GM21423 (cell line): ENCODE data around the gene MBLAC2.

Source experiments
- ATAC-seq: cut with Tn5 transposase; IDR thresholded peaks from one replicate; pipeline ENCODE4 v1.9.1; 2021; ENCODE audit warnings: mild to moderate bottlenecking, moderate library complexity; ENCODE audit not compliant: unreplicated experiment

MBLAC2 gene

DNA sequence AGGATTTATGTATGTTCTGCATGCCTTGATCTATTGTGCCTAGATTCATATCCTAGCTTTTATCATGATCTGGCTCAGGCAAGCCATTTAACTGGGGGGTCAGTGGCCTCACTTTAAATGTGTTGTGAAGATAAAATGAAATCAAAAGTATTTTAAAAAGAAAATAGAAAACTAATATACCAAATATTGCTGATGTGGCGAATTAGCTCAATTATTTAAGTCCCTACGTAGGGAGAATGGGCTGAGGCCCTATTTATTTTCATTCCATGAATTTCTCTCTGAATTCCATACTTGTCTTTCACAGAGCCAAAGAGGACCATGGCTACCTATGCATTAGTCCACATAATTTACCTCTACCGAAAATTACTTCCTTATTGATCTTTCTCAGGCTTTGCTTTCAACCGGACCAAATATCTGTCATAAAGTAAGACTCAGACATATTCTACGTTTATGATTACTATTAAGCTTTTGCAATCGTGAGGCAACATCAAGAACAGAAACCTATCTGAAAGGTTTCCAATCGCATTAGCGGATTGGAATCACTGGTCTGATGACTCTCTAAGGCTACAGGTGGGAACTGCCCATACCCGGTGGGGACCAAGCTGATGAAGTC is 1.7 kb downstream of the MBLAC2 start:
- ATAC-seq = peak; percentile 7

DNA sequence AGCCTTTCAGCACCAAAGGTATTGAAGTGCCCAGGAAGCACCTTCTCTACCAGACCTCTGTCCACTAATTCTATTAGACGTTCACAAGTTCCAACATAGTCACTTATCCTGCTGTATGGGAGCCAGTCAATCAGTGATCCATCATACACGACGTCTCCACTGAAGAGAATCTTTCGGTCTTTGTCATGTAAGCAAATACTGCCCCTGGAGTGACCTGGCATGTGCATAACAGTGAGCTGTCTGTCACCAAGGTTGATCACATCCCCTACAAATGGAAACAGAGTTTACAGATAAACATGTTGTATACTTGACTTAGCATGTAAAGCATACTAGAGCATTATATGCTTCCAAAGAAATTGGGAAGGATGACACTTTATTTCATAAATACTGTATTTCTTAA is 13.3 kb downstream of the MBLAC2 start:
- no peak for ATAC-seq

DNA sequence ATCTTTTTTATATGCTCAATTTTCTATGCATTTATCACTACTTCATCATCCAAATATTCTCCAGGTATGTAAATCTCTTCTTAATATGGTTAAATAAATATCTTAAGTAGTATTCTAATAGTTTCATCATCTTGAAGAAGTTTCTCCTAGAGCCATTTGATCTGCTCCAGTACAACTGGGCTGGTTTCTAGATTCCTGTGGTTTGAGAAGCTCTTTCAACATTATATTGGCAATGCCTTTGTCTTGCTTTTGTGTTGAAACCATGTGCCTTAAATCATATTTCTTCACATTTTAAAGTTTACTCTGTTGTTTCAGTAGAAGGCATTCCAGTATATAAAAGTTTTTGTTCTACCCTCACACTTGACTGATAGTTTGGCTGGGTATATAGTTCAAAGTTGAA is 27.6 kb downstream of the MBLAC2 start:
- no peak for ATAC-seq

DNA sequence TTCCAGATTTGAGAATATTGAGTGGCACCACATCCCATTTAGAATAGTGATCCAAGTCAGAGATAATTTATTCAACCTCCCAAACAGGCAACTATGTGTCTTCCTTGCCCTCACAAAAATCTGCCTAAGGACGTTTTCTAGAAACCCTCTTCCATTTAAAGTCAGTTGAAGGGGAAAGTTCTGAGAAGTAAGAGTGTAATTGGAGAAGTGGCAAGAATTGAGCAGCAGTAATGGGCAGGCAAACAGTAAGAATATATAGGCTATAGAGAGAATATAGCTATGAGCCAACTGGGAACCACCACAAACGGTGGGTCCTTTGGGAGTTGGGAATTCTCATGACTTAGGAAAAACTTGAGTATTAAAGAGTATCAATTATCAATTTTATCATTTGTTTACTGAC is 33.9 kb downstream of the MBLAC2 start:
- no peak for ATAC-seq

DNA sequence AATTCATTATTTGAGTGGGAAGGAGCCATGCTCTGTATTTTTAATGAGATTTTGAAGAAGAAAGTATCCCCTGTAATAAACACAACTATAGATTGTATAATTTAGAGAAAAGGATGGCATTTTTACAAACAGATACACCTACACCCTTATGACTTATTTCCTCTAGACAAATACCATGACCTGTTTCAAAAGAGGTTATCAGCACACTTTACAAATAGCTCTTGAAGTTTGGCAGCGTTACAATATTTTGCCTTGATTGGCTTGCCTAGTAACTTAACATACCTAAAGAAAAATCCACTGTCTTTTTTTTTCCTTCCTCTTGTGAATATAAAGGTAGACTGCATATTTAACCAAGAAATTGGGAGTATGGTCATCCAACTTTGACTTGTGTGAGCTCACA is 36.5 kb downstream of the MBLAC2 start:
- ATAC-seq = no peak

DNA sequence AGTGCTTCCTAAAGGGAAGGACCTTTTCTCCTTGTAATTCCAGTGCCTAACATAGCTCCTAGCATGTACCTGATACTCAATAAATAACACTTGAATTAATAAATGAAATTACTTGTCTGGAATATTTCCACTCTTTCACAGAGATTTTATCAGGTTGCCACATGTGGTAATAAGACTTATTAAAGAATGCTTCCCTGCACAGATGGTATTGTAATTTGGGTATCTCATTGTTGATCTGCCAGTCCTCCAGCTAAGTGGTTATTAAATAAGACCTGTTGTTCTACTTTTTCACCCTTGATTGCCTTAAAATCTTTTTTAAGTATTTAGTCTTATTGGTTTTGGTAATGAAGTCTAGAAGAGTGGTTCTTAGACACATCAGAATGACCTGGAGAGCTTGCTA is 36.9 kb downstream of the MBLAC2 start:
- ATAC-seq = no peak

DNA sequence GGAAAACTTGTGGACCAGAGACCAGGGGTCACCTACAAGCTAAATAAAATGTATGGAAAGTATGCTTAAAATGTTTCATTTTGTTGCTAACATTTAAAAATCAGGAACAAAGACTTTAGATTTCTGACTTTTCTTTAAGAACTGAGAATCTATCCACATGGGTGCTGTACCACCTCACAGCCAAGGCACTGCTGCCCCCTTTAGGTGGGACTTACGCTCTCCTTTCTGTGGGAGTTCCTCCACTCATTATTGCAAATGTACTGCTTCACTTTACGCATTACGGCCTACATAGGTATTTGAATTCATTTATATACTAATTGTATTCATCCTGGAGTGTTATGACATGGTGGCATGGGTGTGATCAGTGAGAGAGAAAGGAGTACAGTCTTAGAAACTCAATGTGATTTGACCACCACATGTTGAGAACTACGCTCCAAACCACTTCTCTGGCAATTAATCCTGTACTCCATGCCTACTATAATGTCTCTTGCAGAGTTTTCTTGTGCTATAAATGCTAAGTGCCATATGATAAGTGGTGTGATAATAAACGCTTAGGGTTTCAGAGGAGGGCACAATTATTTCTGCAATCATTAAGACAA is 40.4 kb downstream of the MBLAC2 start:
- peak; percentile 70 for ATAC-seq

DNA sequence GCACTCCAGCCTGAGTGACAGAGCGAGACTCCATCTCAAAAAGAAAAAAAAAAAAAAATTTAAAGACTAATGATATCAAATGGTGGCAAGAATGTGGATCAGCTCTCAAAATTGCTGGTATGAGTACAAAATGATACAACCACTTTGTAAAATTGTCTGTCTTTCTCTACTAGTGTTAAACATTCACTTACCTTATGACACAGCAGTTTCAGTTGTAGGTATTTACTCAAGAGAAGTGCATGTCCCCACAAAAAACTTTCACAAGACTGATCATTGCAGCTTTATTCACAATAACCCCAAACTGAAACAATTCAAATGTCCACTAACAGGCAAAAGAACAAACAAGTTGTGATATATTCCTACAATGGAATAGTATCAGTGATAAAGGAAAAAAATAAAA is 50.3 kb downstream of the MBLAC2 start:
- ATAC-seq = peak; percentile 81

DNA sequence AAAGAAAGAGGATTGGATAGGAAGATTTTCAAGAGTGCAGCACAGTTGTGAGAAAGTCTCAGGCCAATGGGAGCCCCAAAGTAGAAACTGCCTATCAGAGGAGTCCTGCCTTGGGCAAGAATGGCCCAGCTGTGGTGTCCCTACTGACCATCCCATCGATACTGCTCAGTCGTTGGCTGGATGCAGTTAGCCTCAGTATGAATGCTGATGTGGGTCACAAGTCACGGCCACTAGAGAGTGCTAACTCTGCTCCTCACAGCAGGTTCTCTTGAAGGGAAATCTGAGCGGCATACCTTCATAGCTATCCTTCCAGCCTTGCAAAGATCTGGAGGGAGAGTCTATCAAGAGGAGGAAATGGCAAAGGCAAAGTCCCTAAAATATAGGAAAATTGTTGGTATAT is 53.4 kb downstream of the MBLAC2 start:
- peak; percentile 44 for ATAC-seq

DNA sequence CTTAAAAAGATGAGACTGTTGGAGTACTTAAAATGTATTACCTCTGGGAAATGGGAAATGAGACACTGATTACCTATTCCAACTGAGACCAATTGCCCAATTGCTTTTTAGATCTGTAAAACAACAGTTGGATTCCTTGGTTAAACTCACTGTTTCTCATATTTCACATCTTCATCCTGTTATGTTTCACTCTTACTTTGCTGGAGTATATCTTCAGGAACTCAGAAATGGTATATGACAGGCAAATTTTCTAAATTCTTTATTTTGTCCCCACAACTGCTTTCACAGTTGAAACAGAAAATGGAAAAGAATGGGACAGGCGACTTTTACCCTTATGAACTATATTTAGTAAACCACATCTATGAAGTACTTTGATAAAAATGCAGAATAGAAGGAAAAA is 56.4 kb downstream of the MBLAC2 start:
- no peak for ATAC-seq

DNA sequence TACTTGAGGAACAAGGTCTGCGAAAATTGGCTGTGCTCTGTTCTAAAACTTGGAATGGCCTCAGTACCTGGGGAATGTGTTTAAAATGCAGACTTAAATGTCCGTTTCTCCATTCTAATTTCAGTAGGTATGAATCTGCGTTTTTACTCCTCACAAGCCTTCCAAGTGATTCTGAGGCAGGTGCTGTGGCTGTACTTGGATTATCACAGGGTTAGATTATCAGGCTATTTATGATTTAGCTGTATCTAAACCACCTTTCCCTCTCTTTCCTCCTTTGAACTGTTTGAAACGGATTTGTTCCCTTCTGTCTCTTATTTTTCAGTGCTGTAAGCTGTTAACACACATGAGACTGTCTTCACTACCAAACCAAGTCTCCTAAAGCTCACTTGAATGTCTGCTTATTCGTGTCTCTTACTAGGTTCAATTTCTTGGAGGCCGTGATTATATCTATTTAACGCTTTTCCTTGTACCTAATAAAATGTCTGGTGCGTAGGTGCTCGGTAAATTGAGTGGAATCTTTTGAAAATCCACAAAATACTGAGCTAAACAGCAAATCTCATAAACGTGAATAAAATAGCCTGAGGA is 64.3 kb downstream of the MBLAC2 start:
- no peak for ATAC-seq

DNA sequence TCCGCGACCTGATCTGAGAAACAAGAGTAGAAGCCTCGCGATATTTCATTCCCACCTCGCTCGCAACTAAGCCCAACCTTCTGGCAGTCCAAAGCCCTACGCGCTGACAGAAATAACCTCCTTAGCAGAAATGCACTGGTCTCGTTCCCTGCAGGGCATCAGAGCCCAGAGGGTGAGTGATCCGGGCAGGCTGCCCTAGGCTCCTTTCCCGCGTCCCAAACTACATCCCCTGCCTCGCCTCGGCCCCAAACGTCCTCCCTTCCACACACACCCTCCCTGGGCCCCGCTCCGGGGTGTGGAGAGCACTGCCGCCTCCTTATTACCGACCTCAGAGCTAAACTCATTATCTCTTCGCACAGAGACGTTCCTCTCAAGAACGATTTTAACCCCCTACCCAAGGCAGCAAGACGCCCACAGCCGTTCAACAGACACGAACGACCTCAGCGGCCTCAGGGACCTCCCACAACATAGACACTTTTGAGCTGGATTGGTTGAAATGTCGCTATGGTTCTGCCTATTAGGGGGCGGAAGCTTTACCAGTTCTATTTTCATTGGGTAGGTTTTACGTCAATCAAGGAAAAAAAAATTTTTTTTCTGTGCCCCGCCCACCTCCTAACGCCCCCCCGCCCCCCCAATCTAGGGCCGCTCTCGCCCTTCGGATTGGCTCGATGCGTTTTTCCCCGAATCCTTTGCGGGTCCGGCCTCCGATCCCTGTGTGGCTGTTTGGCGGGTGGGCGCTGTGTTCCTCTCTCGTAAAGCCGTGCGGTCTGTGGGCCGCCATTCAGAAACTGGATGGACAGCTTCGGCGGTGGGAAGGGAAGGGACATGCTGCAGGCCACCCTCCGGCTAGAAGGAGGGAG is 65.0 kb downstream of the MBLAC2 start, which contains the start of gene CETN3:
TSS of gene CETN3 (minus strand) at position 439 of the 860 bp plus-strand sequence. CDS start at position 344, 95 bp downstream.
- peak; percentile 93 for ATAC-seq

DNA sequence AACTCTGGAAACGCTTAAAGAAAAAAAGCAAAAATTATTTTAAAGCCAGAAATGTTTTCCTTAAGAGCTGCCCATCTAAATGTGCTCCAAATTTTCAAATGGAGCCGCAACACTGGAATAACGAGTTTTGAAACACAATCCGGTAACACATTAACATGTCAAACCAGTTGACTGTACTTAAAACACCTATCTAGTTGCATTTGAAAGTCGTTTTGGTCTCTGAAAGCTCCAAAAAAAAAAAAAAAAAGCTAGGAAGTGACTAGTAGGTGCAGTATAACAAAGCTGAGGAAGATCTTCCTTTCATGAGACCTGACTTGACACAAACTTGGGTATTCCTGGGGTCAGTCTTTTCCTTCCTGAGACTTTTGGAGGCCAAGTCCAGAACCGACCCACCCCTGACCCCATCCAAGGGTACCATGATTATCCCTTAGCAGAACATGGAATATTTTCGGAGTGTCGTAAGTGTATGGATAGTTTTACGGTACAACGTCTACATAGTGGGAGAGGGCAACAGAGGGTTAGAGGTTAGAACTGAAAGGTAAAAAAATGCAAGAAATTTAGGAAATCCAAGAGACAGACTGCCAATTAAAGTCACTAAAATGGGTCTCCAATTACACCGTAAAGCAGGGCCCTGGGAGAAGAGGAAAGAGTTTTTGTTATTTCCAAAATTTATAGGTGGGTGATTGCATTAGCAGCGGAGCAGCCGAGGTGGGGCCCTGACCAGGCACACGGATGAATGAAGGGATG is 65.8 kb downstream of the MBLAC2 start:
- peak; percentile 4 for ATAC-seq
